B cell (primary cell): ENCODE measurements around the gene FBN1. TPM values are rescaled to one million over a fixed set of nuclear protein-coding genes. Genes with fewer than 3 reads are reported as not detected.

Source experiments
- ATAC-seq: fragments of 200-7000 bp; cut with Tn5 transposase; one replicate; pipeline ENCODE4 v1.10.0; 2021; ENCODE audit warnings: low read depth, mild to moderate bottlenecking, moderate number of reproducible peaks, moderate library complexity
- CTCF ChIA-PET: fragments of 350-600 bp; sonication (Branson Sonifier 250); formaldehyde crosslinking; loops from one replicate; lab custom pipeline; 2021; ENCODE audit warnings: antibody characterized with exemption, inconsistent platforms; lab: Charles Lee
- POLR2A ChIA-PET: fragments of 350-600 bp; sonication (Branson Sonifier 250); formaldehyde crosslinking; loops from one replicate; lab custom pipeline; 2021; ENCODE audit warnings: antibody characterized with exemption; lab: Charles Lee
- DNase-seq: peaks from one replicate; pipeline ENCODE4 v3.0.0; 2013
- H2AFZ ChIP-seq: 2 replicates; pipeline ENCODE4 v1.6.1; 2012; ENCODE audit warnings: mild to moderate bottlenecking, low read depth, low read length; ENCODE audit not compliant: insufficient read depth, poor library complexity, severe bottlenecking
- H3K27ac ChIP-seq, 2 donors: 1 replicate in 1 of 2; 2 replicates in 1 of 2; pipeline ENCODE4 v1.5.1; 2012 to 2013; ENCODE audit warnings: low read length in 2 of 2, mild to moderate bottlenecking in 2 of 2, moderate library complexity in 1 of 2
- H3K27me3 ChIP-seq, 4 experiments: fragments of 200-600 bp in 1 of 4; sonication (generic) in 1 of 4; replicated peaks in 1 of 4; 1 replicate in 2 of 4; 2 replicates in 2 of 4; pipeline versions ENCODE4 v1.6.1 to v1.7.0; 2013 to 2016; ENCODE audit warnings: low read length in 3 of 4, mild to moderate bottlenecking in 2 of 4, mixed read lengths in 1 of 4, moderate library complexity in 1 of 4; ENCODE audit not compliant: insufficient read depth in 4 of 4, control insufficient read depth in 3 of 4; ENCODE audit errors: control extremely low read depth in 1 of 4
- H3K36me3 ChIP-seq, 2 experiments: replicated peaks in 1 of 2; 1 replicate in 1 of 2; 2 replicates in 1 of 2; pipeline versions ENCODE4 v1.6.1 to v1.7.1; 2013; ENCODE audit warnings: low read length in 1 of 2; ENCODE audit not compliant: insufficient read depth in 2 of 2, control insufficient read depth in 1 of 2; ENCODE audit errors: control extremely low read depth in 1 of 2, extremely low read depth in 1 of 2
- H3K4me1 ChIP-seq, 2 donors: fragments of 200-600 bp in 1 of 2; sonication (generic) in 1 of 2; 1 replicate in 1 of 2; 2 replicates in 1 of 2; pipeline versions ENCODE4 v1.5.1 to v1.6.1; 2013 to 2017; ENCODE audit warnings: low read length in 2 of 2; ENCODE audit not compliant: control insufficient read depth in 2 of 2, insufficient read depth in 2 of 2
- H3K4me2 ChIP-seq: replicated peaks from 2 replicates; pipeline ENCODE3; 2012; ENCODE audit warnings: mild to moderate bottlenecking, low read depth, low read length; ENCODE audit not compliant: poor library complexity, severe bottlenecking
- H3K4me3 ChIP-seq, 5 experiments: fragments of 200-600 bp in 1 of 5; sonication (generic) in 1 of 5; 1 replicate in 3 of 5; 2 replicates in 2 of 5; pipeline versions ENCODE4 v1.5.1 to v1.7.0; 2011 to 2016; ENCODE audit warnings: low read length in 4 of 5, mild to moderate bottlenecking in 4 of 5, low read depth in 2 of 5, control low read depth in 1 of 5, moderate library complexity in 1 of 5; ENCODE audit not compliant: insufficient read depth in 1 of 5; ENCODE audit errors: control extremely low read depth in 1 of 5, extremely low read depth in 1 of 5
- H3K79me2 ChIP-seq: fragments of 200-600 bp; sonication (generic); one replicate; pipeline ENCODE4 v1.6.0; 2016; ENCODE audit warnings: low read length; ENCODE audit not compliant: control insufficient read depth, insufficient read depth
- H3K9ac ChIP-seq: fragments of 200-600 bp; sonication (generic); 2 replicates; pipeline ENCODE4 v1.6.1; 2017; ENCODE audit warnings: mild to moderate bottlenecking, low read length, moderate library complexity
- H3K9me3 ChIP-seq, 3 donors: one replicate each; pipeline versions ENCODE4 v1.6.1 to v1.7.1; 2013; ENCODE audit warnings: low read length in 2 of 3; ENCODE audit not compliant: control insufficient read depth in 2 of 3, insufficient read depth in 1 of 3; ENCODE audit errors: control extremely low read depth in 1 of 3
- H4K20me1 ChIP-seq: 2 replicates; pipeline ENCODE4 v1.6.0; 2012; ENCODE audit warnings: mild to moderate bottlenecking, low read length; ENCODE audit not compliant: insufficient read depth, control insufficient read depth, poor library complexity, severe bottlenecking
- H3K27ac Mint-ChIP-seq: one replicate; pipeline ENCODE4 v1.8.0; 2021; ENCODE audit warnings: mixed read lengths
- H3K27me3 Mint-ChIP-seq: one replicate; pipeline ENCODE4 v1.8.0; 2021; ENCODE audit warnings: mixed read lengths
- H3K4me1 Mint-ChIP-seq: one replicate; pipeline ENCODE4 v1.8.0; 2021; ENCODE audit warnings: mixed read lengths
- H3K4me3 Mint-ChIP-seq: one replicate; pipeline ENCODE4 v1.8.0; 2021; ENCODE audit warnings: mixed read lengths
- H3K9me3 Mint-ChIP-seq: one replicate; pipeline ENCODE4 v1.8.0; 2022; ENCODE audit warnings: mixed read lengths; ENCODE audit not compliant: insufficient read depth
- CTCF ChIP-seq: fragments of 200-600 bp; IDR thresholded peaks from one replicate; pipeline ENCODE4 v1.8.0; 2022; ENCODE audit warnings: antibody characterized with exemption, mild to moderate bottlenecking
- EZH2 ChIP-seq: IDR thresholded peaks from 2 replicates; pipeline ENCODE4 v1.6.1; 2012; ENCODE audit warnings: borderline replicate concordance, low read depth, mild to moderate bottlenecking, moderate library complexity, low read length; ENCODE audit not compliant: insufficient read depth, poor library complexity, severe bottlenecking
- WGBS: methylation state at CpG from one replicate; pipeline ENCODE4 v1.1.5; 2013; ENCODE audit warnings: missing lambda C conversion rate; ENCODE audit not compliant: insufficient coverage; 5-methylcytosine and 5-hydroxymethylcytosine counted together
- intact Hi-C: fragments of 100-400 bp; cut with micrococcal nuclease; formaldehyde crosslinking; loops from one replicate; pipeline ENCODE4 v1.10.0; 2022
- polyA plus RNA-seq: library from polyadenylated mRNA; depleted of rRNA; stranded (reverse); fragments of >200 nt; gene quantifications from 2 replicates; pipeline ENCODE4 v1.2.3, GENCODE V29; 2012
- total RNA-seq, 2 donors: library from RNA; stranded (reverse); fragments of 120-200 nt in 1 of 2; gene quantifications; 1 replicate in 1 of 2; 2 replicates in 1 of 2; pipeline versions ENCODE4 v1.2.3 to v1.2.4, GENCODE V29; 2013 to 2022

Gene FBN1
- total and polyA plus RNA-seq, 2 donors (not counting 1 experiment from before 2014, with no cell fraction given), result 0.15 to 0.25 TPM

GRCh38 chr15:48395521-48396011 is 249.9 kb downstream of the FBN1 start:
- Histone ChIP-seq H4K20me1 (no peaks in the 10 kb centered on the region), H3K9ac (no peak overlapping the region), H3K27me3 (peaks cover 0 to 3% (median 0%) of the 10 kb centered on the region in 4 experiments), H3K79me2 (no peaks in the 10 kb centered on the region), H3K4me1 (no peaks in the 10 kb centered on the region), H3K27ac (no peak overlapping the region), H3K4me2 (no peak overlapping the region), H3K9me3 (no peaks in the 10 kb centered on the region), H3K4me3 (no peak overlapping the region), H2AFZ (no peak overlapping the region), H3K36me3 (no peaks in the 10 kb centered on the region)
- Mint-ChIP-seq H3K27me3 (no peaks in the 10 kb centered on the region), H3K27ac (no peak overlapping the region), H3K9me3 (no peaks in the 10 kb centered on the region), H3K4me3 (no peak overlapping the region), H3K4me1 (no peaks in the 10 kb centered on the region)
- intact Hi-C loops, result no loop called here
- 100% methylated on average over 1 of the region's 5 CpGs for WGBS
- no peak for ATAC-seq
- no peak for DNase-seq
- ChIA-PET CTCF (interaction anchor here (1.4 kb wide), 1 partner anchor 18 kb away, joined by 3 read pairs; no protein-coding TSS in a partner anchor), POLR2A (no interaction called here)
- TF ChIP-seq EZH2, result no peak
- TF ChIP-seq CTCF, result no peak

GRCh38 chr15:48394970-48395369 is 250.5 kb downstream of the FBN1 start:
- ATAC-seq, result no peak
- Histone ChIP-seq H3K9me3 (no peaks in the 10 kb centered on the region), H3K79me2 (no peaks in the 10 kb centered on the region), H3K27ac (no peak overlapping the region), H3K4me1 (no peaks in the 10 kb centered on the region), H4K20me1 (no peaks in the 10 kb centered on the region), H3K9ac (no peak overlapping the region), H3K4me2 (no peak overlapping the region), H3K27me3 (peaks cover 0 to 3% (median 0%) of the 10 kb centered on the region in 4 experiments), H2AFZ (no peak overlapping the region), H3K4me3 (no peak overlapping the region), H3K36me3 (no peaks in the 10 kb centered on the region)
- CTCF ChIA-PET, result interaction anchor here (1.4 kb wide), 1 partner anchor 17 kb away, joined by 3 read pairs; no protein-coding TSS in a partner anchor
- H3K27ac Mint-ChIP-seq, result no peak overlapping the region
- 100% methylated on average over 3 of the region's 4 CpGs for WGBS
- POLR2A ChIA-PET, result no interaction called here
- no peaks in the 10 kb centered on the region for H3K9me3 Mint-ChIP-seq
- intact Hi-C loops, result no loop called here
- no peaks in the 10 kb centered on the region for H3K4me1 Mint-ChIP-seq
- no peak overlapping the region for H3K4me3 Mint-ChIP-seq
- H3K27me3 Mint-ChIP-seq, result no peaks in the 10 kb centered on the region
- no peak for DNase-seq
- TF ChIP-seq CTCF (no peak), EZH2 (no peak)
